K562 (cell line): ENCODE results near the gene LHX3. TPM values are rescaled to one million over a fixed set of nuclear protein-coding genes. Genes with fewer than 3 reads are reported as not detected.
A peak's percentile ranks its signal among the peaks of the same experiment; 100 is the strongest.

Experiments used
- ATF3 ChIP-seq, 2 experiments: fragments of 450-650 bp in 1 of 2; sonication (generic) in 1 of 2; formaldehyde crosslinking in 1 of 2; IDR thresholded peaks in 1 of 2; conservative IDR thresholded peaks in 1 of 2; 2 replicates each; pipeline versions ENCODE4 v1.6.1 to v1.8.1; 2016 to 2023; ENCODE audit warnings: mild to moderate bottlenecking in 2 of 2, moderate library complexity in 2 of 2, inconsistent platforms in 1 of 2, missing genetic modification reagents in 1 of 2
- ATF7 ChIP-seq: fragments of 450-650 bp; IDR thresholded peaks from 2 replicates; pipeline ENCODE4 v1.7.1; 2014; ENCODE audit warnings: mild to moderate bottlenecking, moderate library complexity
- BDP1 ChIP-seq: IDR thresholded peaks from 3 replicates; pipeline ENCODE4 v1.6.1; 2011; ENCODE audit not compliant: insufficient read length, insufficient read depth
- C11orf30 ChIP-seq: fragments of 450-650 bp; IDR thresholded peaks from 2 replicates; pipeline ENCODE4 v1.6.1; 2016; ENCODE audit warnings: low read depth, mild to moderate bottlenecking
- DPF2 ChIP-seq: fragments of 450-650 bp; IDR thresholded peaks from 2 replicates; pipeline ENCODE4 v1.6.1; 2016
- FOXM1 ChIP-seq, 2 experiments: fragments of 450-650 bp in 1 of 2; sonication (generic) in 1 of 2; formaldehyde crosslinking in 1 of 2; IDR thresholded peaks; 2 replicates each; pipeline versions ENCODE4 v1.6.1 to v1.9.0; 2017 to 2022; ENCODE audit warnings: low read depth in 2 of 2, mild to moderate bottlenecking in 2 of 2, missing genetic modification reagents in 1 of 2, moderate library complexity in 1 of 2
- HDAC1 ChIP-seq, 2 experiments: fragments of 450-650 bp; IDR thresholded peaks; 2 replicates each; pipeline ENCODE4 v1.6.1; 2016 to 2017; ENCODE audit warnings: inconsistent platforms in 1 of 2, mild to moderate bottlenecking in 1 of 2, moderate library complexity in 1 of 2
- HLTF ChIP-seq: fragments of 450-650 bp; IDR thresholded peaks from 2 replicates; pipeline ENCODE4 v1.6.1; 2016
- ILF3 ChIP-seq: fragments of 450-650 bp; IDR thresholded peaks from 2 replicates; pipeline ENCODE4 v1.6.1; 2018; ENCODE audit warnings: antibody characterized with exemption, mild to moderate bottlenecking, moderate library complexity, borderline replicate concordance
- MAX ChIP-seq: sonication (generic); formaldehyde crosslinking; IDR thresholded peaks from 2 replicates; pipeline ENCODE4 v1.9.0; 2022; ENCODE audit warnings: mild to moderate bottlenecking, missing genetic modification reagents
- PRMT5 ChIP-seq: sonication (generic); formaldehyde crosslinking; IDR thresholded peaks from 2 replicates; pipeline ENCODE4 v1.5.0; 2020; ENCODE audit warnings: missing genetic modification reagents
- PURB ChIP-seq: sonication (generic); formaldehyde crosslinking; IDR thresholded peaks from 2 replicates; pipeline ENCODE4 v1.9.0; 2021; ENCODE audit warnings: low read depth, mild to moderate bottlenecking, missing genetic modification reagents
- RFX1 ChIP-seq: fragments of 450-650 bp; IDR thresholded peaks from 2 replicates; pipeline ENCODE4 v1.6.1; 2016; ENCODE audit warnings: mild to moderate bottlenecking, moderate library complexity
- SMAD1 ChIP-seq: fragments of 150-350 bp; IDR thresholded peaks from 2 replicates; pipeline ENCODE4 v1.6.1; 2014; ENCODE audit warnings: low read length, low read depth; ENCODE audit not compliant: partially characterized antibody
- SMARCC2 ChIP-seq: fragments of 450-650 bp; IDR thresholded peaks from 2 replicates; pipeline ENCODE4 v1.6.1; 2017; ENCODE audit warnings: antibody characterized with exemption, moderate library complexity, mild to moderate bottlenecking, low read depth
- WHSC1 ChIP-seq: IDR thresholded peaks from one replicate; pipeline ENCODE4 v1.6.1; 2012; ENCODE audit warnings: low read length, control low read depth, inconsistent platforms
- ZBTB34 ChIP-seq: fragments of 250-450 bp; sonication (Bioruptor Pico); IDR thresholded peaks from 2 replicates; pipeline ENCODE4 v1.8.0; 2021; ENCODE audit warnings: mild to moderate bottlenecking, moderate library complexity
- ZNF133 ChIP-seq: fragments of 250-450 bp; sonication (Bioruptor Pico); IDR thresholded peaks from 2 replicates; pipeline ENCODE4 v1.4.0; 2020; ENCODE audit warnings: mild to moderate bottlenecking
- ZNF143 ChIP-seq: sonication (generic); formaldehyde crosslinking; IDR thresholded peaks from 2 replicates; pipeline ENCODE4 v1.9.0; 2022; ENCODE audit warnings: mild to moderate bottlenecking, missing genetic modification reagents
- ZNF583 ChIP-seq: fragments of 250-450 bp; sonication (Bioruptor Pico); IDR thresholded peaks from 2 replicates; pipeline ENCODE4 v1.4.0; 2020
- ZNF589 ChIP-seq: fragments of 200-800 bp; sonication (Bioruptor generic); IDR thresholded peaks from 2 replicates; pipeline ENCODE4 v1.6.1; 2016; ENCODE audit warnings: low read depth, missing genetic modification characterization, missing compliant biosample characterization
- polyA plus RNA-seq, 8 experiments: library from polyadenylated mRNA; depleted of rRNA in 4 of 8; stranded (reverse) in 5 of 8; unstranded in 3 of 8; fragments of >200 nt; fragmentation: Nextera tagmentation in 2 of 8; fragmentation: Illumina TruSeq in 1 of 8; extraction: Ambion mirVana in 2 of 8; extraction: Trizol in 1 of 8; gene quantifications; 2 replicates each; pipeline versions ENCODE4 v1.2.1 to v1.2.3, GENCODE V29; 2011 to 2014; ENCODE audit warnings: inconsistent platforms in 1 of 8, missing spikeins in 1 of 8
- total RNA-seq, 7 experiments: library from RNA; depleted of rRNA in 6 of 7; stranded (reverse); fragments of >200 nt in 6 of 7; fragmentation: Illumina TruSeq in 2 of 7; extraction: Trizol in 2 of 7; gene quantifications; 2 replicates each; pipeline versions ENCODE4 v1.2.1 to v1.2.3, GENCODE V29; 2011 to 2021; ENCODE audit warnings: low replicate concordance in 1 of 7

The LHX3 gene
- total and polyA plus RNA-seq, 9 of the 15 experiments (the other 6 are each of a cell fraction or from before 2014, with no cell fraction given): 0.09 TPM; not detected in 8

- peak; percentile 33; the same call in 1 of the 2 replicates for TF ChIP-seq SMARCC2
- TF ChIP-seq PURB: no peak
- peak in 1 of 2 experiments; percentile 50; a peak in 1 of 4 replicates for TF ChIP-seq HDAC1 (IDR thresholded peaks at IDR 0.05)
- no peak for TF ChIP-seq C11orf30
- no peak for TF ChIP-seq ILF3
- no peak for TF ChIP-seq ZNF143
- TF ChIP-seq BDP1: no peak
- no peak for TF ChIP-seq ZNF133 (CRISPR knock-in tag)
- TF ChIP-seq DPF2: peak; percentile 40; the same call in 1 of the 2 replicates
- TF ChIP-seq ZNF589 (CRISPR knock-in tag): peak; percentile 78; the same call in 1 of the 2 replicates
- TF ChIP-seq RFX1: no peak
- TF ChIP-seq PRMT5 (CRISPR knock-in tag): no peak
- no peak for TF ChIP-seq HLTF
- no peak for TF ChIP-seq SMAD1
- no peak for TF ChIP-seq ATF3 (IDR thresholded peaks at IDR 0.05)
- TF ChIP-seq ATF3 (CRISPR knock-in tag; conservative IDR thresholded peaks at IDR 0.05): no peak
- peak; percentile 32; the same call in 1 of the 2 replicates for TF ChIP-seq MAX (CRISPR knock-in tag)
- TF ChIP-seq WHSC1: no peak
- TF ChIP-seq ZBTB34: no peak
- peak; percentile 49; the same call in 1 of the 2 replicates for TF ChIP-seq ATF7
- no peak for TF ChIP-seq ZNF583 (CRISPR knock-in tag)
- TF ChIP-seq FOXM1 (IDR thresholded peaks at IDR 0.05; ENCODE audit: low read depth): no peak
- no peak for TF ChIP-seq FOXM1 (CRISPR knock-in tag; IDR thresholded peaks at IDR 0.05; ENCODE audit: low read depth)
Measured at GRCh38 chr9:136231478-136232297, 26.8 kb upstream of the LHX3 start (continued).
